HG02678 (cell line): ENCODE measurements around the gene SLC38A11.

Experiments
- ATAC-seq: cut with Tn5 transposase; IDR thresholded peaks from one replicate; pipeline ENCODE4 v1.9.1; 2021; ENCODE audit warnings: mild to moderate bottlenecking, moderate library complexity; ENCODE audit not compliant: unreplicated experiment

Gene SLC38A11

DNA sequence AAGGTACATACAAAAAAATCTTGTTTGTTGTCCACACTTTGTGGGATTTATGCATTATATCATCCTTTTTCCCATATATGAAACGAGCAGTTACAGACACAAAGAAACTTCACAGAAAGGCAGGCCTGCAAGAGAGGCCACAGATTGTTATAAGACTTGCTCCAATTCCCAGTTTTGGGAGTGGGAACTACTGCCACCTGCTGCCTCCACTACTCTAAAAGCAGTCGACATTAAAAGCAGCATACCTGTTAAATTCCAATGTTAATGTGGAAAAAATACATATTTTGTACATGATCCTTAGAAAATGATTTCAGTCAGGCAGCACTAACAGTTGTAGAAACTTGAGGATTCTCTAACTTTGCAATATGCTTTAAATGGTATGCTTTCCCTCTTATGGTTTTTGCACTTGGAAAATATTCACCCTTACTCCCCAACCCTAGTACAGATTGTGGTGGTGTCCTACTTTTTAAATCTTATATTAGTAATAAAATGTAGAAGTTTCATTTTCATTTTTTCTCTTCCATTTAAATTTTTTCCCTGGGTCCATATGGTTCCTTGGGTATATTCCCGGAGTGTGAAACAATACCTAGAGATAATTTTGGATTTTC, 37.9 kb downstream of the SLC38A11 start:
- ATAC-seq: no peak

DNA sequence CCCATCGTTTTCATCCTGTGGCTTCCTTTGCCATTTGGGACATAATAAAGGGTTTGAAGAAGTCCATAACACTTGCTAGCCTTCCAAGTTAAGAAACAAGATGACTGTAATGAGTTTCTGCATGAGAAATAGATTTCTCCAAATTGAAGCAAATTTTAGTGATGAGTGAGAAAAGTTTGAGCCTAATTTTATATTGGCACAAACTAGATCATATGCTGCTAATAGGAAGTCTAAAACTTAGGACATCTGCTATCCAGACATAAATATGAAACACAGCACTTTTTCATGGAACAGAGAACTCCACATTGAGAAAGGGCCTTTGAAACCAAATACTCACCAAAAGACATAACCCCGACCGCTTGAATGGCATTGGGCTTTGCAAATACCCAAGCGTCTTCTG, 39.8 kb downstream of the SLC38A11 start:
- no peak for ATAC-seq

DNA sequence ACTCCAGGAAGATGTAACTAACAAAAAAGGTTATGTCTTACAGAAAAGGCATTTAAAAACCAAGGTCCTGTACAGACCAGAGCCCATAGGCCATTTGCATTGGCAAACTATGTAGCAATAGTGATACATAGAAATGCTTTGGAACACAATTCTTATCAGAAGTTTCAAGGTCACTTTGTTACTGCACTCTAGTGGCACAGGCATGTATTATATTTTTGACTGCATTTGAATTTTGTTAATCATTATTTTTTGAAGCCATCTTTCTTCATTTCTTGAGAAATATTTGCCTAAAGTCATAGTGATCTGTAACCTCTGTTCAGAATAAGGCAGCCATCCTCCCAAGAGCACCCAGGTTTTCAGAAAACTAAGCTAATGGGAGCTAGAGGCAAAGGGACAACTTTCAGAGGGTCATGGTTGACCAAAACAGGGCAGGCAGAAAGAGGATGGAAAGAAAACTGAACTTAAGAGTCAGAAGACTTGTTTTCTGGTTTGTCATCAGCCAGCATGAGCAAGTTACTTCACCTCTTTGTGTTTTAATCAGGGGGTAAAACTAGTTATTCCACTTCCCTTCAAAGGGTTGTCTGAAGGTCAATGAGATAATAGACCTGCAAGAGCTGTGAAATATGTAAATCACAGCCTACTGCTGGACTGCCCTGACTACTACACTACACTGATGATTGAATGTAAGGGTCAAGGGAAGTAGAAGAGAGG, 41.5 kb downstream of the SLC38A11 start:
- ATAC-seq: no peak

DNA sequence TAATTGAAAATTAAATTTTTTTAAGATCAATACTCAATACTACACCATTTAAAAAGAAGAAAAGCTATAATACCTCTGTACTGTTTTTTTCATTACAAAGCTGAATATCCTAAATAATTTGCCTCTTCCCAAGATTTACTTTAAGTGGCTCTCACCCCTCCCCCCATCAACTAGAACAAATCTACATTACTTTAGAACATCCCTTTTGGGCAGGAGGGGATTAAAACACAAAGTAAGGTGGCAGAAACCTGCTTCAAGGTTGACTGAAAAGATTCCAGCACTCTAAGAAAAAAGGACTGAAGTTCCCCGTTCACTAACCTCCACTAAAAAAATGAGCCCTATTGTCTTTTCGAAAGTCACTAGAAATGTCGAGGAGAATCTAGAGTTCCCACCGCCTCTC, 42.3 kb downstream of the SLC38A11 start:
- no peak for ATAC-seq

DNA sequence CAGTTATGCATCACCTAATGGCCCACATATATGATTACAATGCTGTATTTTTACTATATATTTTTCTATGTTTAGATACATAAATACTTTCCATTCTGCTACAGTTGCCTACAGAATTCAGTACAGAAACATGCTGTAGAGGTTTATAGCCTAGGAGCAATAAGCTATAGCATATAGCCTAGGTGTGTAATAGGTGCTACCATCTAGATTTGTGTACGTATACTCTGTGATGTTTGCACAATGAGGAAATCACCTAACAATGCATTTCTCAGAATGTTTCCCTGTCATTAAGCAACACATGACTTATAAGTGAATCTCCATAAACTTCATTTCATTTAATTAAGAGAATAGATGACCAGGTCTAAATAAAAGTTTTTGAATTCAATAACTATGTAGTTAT, 43.5 kb downstream of the SLC38A11 start:
- no peak for ATAC-seq

DNA sequence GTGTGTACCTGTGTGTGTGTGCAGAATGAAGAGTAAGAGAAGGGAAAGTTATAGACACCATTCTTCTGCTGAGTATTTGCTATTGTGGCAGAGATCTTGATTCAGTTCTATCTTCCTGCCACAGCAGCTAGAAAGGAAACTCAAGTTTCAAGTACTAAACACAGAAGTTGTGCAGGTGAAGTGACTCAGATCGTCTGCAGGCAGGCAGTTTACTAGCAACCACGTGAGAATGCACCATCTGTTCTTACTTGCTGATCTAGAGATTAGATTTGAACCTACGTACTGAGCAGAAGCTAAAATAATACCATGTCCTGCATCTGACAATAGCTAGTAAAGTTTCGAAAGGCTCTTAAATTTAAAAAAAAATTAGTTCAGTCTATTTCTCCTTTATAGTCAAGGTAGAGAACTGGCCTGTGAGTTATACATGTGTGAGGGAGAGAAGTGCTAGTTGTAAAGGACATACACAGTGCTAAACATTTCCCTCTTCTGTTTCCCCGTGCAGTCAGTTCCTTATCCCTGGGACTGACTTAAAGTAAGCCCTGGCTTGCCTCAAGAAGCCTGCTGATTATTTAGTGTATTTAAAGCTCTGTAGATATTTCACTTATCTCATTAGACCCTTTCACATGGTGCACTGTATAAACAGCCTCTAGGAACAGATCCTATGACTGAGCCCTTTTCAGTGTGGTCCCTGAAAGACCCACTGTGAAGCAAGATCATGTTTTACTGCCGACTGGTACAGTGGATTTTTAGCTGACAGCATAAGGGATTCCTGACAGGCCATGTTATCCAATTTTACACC, 45.0 kb downstream of the SLC38A11 start:
- peak; percentile 66 for ATAC-seq

DNA sequence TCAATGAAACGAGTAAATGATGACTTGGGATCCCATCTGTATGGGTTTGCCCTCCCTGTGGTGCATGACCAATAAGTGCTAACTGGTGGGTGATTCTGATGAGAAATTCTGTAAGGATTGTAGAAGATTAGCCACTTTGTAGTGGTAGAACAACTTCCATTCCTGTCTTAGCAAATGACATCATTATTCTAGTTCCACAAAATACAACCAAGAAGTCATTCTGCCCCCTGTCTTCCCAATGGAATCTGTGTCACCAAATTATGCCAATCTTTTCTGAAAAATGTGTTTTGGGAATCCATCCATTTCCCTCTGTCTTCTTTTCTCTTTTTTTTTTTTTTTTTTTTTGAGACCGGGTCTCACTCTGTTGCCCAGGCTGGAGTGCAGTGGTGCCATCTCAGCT, 48.4 kb downstream of the SLC38A11 start:
- ATAC-seq: no peak

DNA sequence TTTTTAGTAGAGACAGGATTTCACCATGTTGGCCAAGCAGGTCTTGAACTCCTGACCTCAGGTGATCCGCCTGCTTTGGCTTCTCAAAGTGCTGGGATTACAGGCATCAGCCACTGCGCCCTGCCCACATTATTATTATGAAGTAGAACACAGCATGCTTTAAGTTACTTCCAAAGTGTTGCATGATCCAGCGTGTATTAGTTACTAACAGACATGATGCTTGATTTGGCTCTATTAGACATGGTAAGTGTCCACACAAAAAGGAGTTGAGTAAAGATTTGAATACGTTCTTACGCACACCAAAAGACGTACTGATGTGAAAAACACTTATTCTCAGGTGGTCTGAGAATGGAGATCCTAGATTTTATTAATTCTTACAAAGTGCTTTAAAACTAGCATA, 50.0 kb downstream of the SLC38A11 start:
- ATAC-seq: no peak

DNA sequence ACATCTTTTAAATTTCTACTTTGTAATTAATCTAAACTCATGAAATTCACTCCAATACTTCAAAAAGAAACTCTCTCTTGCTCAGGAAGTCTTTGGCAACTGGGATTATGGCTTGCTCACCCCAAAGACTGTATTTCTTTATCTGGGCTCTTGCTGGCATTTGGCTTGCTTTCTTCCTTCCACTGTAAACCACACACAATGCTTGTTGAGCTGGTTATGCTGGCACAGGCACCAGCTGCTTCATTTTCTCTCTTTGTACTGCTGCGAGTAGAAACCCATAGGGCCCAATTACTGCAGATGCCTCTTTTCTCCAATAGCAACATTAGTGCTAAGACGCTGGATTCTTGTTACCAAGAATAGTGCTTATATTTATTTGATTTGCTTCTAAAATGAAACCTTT, 51.4 kb downstream of the SLC38A11 start:
- no peak for ATAC-seq

DNA sequence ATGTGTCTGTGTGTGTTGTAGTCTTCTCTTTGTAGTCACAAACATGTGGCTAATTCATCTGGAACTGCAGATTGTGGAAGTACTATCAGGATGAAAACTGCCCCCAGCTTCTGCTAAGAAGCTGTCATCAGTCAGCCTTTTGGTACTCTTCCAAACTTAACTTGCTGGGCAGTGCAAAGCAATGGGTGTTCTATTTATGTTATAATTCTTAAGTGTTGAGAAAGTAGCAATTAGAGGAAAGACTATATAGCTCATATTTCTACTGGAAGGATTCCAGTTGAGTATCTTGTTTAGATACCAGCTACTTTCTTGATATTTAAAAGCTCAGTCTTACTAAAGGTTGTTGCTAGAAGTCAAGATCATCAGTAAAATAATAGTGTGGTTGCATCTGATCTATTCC, 52.1 kb downstream of the SLC38A11 start:
- no peak for ATAC-seq

DNA sequence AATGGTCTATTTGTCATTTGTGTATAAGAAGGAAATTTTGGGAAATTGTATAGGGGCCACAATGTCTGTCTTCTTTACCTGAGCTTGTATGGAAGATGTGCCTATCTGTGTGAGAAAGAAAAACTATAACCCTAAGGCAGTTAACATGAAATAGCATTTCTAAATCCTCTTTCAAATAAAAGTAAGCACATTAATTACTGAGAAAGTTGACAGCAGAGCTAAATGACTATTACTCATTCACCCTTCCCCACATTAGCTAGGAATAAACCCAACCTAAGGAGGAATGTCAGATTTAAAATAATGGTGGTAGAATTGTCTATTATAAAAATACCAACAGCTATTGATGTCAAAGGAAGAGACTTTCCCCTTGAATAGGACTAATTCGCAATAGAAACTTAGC, 56.2 kb downstream of the SLC38A11 start:
- ATAC-seq: no peak

DNA sequence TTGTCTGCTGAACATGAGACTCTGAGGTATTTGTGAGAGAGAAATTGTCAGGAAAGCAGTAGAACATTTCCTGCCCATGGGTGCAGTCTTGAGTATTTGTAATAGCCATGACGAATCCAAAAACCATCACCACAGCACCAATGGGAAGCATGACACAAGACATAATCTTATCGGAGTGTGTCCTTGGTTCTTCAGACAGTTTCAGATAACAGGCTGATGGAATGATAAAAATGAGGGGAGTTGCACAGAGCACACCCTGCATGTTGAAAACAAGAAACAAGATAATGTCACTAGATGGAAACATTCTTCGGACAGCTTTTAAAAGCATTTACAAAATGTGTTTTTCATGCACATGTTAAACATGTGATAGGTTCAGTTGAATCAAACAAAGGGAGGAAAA, 56.9 kb downstream of the SLC38A11 start:
- no peak for ATAC-seq

DNA sequence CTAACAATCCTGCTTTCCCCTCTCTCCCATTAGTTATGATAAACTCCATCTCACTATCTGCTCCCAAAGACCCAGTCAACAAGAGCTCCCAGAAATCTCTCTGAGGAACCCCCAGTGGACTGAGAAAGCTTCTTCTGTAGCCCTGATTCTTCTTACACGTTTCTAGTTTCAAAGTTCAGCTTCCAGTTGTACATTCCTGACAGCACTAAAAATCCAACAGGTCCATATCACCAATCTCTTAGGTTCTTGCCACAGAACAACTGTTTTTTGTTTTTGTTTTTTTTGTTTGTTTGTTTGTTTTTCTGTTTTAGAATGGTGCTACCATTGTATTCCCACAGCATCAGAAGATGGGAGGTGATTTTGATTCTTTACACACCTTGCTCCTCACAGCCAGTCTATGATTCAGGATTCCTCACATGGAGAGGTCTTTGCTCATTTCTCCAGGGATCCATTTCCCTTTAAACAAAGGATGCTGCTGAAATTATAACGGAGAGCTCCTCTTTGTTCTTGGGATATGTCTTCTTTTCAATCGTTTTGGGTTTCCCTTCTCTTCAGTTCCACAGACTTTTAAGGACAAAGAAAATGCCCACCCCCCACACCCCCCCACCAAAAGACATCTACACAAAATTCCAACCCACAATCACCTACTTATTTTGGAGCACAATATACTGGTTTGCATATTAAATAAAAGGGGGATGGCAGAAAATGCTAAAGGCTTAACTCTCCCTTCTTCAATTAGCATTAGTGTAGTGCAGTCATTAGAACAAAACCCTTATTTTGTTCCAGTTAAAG, 57.7 kb downstream of the SLC38A11 start:
- ATAC-seq: no peak

DNA sequence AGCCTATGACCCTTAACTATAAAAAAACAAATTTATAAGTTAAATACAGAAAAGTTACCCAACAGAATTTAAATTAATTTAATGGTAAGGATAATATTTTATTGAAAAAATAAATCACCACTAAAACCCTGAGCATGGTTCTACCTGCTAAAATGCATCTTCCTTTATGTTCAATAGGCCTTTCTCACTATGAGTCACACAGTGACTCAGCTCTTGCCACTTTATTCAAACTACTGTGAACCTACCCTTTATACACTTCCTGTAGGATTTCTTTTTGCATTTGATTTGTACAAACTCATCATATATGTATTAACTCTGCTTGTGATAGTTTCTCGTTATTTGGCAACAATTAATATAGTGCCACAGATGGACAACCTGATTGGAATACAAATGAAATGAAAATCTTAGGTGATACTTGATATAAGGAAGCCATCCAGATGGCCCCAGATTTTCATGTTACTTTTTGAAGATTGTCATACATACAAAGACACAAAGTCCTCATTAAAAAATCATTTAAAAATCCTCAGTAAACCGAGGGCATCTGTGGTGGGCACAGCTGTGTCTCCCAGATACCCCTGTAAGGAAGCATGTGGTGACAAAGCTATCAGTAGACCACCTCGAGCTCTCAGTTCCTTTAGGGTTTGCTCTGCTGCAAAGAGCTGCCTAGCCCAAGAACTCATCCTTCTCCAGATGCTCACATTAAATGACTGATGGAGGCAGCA, 58.5 kb downstream of the SLC38A11 start:
- ATAC-seq: peak; percentile 96

DNA sequence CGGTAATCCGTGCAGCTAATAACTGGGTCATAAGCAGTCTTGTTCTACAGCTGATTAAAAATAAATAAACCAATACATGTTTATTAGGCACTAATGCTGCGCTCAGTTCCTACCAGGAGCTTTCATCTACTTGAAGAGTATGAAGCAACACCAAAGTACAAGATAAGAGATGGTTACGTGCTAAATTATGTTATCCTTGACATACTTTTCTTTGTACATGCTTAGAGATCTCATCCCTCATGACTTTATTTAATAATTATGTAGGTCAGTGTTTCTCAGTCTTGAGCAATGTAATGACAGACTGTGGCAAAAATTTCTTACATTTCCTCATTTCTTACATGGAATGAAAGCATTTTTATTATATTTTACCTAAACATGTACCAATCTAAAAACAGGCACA, 59.1 kb downstream of the SLC38A11 start:
- no peak for ATAC-seq

DNA sequence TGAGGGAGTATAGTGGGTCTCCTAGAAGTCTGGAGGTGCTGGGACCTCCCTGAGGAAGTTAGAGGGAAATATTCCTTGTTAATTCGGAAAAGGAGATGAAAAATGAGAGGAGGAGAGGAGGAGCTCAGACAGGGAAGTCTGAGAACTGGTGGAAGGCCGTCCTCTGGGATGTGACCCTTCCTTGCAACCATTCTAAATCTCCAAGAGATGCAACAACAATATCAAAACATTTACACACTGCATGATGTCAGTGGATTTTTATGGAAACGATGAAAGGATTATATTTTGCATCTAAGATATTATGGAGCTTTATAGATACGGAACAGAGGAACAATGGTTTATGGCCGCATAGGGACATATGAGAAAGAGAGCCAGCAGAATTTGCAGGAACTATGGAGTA, 63.9 kb downstream of the SLC38A11 start:
- no peak for ATAC-seq

DNA sequence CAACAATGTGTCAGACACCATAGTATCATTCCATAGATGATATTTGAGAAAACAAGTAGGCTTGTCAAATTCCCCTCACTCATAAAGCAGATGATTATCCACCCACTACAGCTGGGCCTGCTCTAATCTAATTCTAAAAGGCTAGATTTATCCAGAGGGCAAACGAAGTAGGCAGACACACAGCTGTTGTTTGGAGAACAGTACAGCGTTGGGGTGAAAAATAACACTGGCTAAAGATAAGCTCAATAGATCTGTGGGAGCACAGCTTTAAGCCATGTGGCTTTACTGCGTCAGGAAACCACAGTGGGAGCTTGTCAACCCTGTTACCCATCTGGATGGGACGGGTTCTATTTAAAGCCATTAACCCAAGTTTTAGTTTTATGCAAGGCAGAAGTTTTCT, 64.8 kb downstream of the SLC38A11 start:
- ATAC-seq: no peak

DNA sequence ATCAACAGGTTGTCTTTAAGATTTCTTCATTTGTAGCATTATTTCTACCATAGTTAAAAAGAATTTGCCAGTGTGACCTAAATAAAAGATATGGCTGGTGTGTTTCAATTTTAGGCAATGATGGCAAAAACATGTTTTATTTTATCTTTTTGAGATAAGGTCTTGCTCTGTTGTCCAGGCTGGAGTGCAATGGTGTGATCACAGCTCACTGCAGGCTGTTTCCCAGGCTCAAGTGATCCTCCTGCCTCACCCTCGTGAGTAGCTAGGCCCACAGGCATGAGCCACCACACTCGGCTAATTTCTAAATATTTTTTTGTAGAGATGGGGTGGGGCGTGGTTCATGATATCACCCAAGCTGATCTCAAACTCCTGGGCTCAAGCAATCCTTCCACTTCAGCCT, 66.7 kb downstream of the SLC38A11 start:
- ATAC-seq: no peak

DNA sequence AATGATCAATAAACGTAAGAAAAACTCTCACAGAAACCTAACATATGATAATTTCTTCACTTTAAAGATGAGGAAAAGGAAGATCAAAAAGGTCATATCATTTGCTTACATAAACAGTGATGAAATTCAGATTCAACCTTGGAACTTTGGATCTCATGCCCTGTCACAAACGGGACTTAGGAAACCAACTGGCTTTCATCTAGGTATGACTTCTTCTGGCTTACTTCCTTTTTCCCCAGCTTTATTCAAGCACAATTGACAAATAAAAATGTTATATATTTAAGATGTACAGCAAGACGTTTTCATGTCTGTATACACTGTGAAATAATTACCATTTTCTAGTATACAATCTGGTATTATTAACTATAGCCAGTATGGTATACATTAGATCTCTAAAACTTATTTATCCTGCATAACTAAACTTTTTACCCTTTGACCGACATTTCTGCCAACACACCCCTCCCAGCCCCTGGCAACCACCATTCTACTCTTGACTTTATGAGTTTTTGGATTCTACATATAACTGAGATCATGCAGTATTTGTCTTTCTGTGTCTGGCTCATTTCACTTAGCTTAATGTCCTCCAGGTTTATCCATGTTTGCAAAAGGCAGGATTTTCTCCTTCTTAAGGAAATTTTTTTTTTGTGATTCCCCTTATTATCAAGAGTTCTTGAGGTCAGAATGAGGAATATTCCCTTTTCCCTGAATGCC, 67.7 kb downstream of the SLC38A11 start:
- ATAC-seq: no peak

DNA sequence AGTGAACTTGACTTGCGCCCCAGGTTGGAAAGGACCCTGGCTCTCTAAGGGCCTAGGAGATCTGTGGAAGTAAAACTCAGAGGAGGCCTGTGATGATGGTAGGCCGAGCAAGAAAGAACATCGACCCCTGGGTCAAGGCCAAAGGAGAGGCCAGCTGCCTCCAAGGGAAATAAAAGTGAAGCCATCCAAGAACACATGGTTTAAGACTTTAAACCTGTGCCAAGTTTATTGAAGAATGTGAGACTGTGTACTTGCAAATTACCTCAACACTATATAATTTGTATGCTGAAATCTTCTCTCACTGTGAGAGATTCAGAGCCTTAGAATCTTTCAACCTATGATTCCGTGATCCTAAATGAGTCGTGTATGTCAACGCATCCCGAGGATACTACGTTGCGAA, 73.0 kb downstream of the SLC38A11 start:
- no peak for ATAC-seq
